Skeletal muscle satellite cell (primary cell): ENCODE results near the gene ECEL1. TPM values are rescaled to one million over a fixed set of nuclear protein-coding genes. Genes with fewer than 3 reads are reported as not detected.
"Not testable (repeated sequence)": the region's sequence is repeated elsewhere in the genome, so short reads cannot be mapped to it uniquely, and the experiment has no call there.

Experiments
- H3K27me3 ChIP-seq: 2 replicates; pipeline ENCODE4 v1.7.0; 2013; ENCODE audit warnings: low read length; ENCODE audit not compliant: control insufficient read depth, insufficient read depth
- H3K36me3 ChIP-seq: 2 replicates; pipeline ENCODE4 v1.7.0; 2013; ENCODE audit warnings: mild to moderate bottlenecking, control low read depth, low read length; ENCODE audit not compliant: insufficient read depth
- H3K4me1 ChIP-seq: 2 replicates; pipeline ENCODE4 v1.7.0; 2013; ENCODE audit warnings: low read length; ENCODE audit not compliant: control insufficient read depth, insufficient read depth
- H3K4me2 ChIP-seq: 2 replicates; pipeline ENCODE4 v1.7.0; 2013; ENCODE audit warnings: mild to moderate bottlenecking, low read length
- H3K4me3 ChIP-seq: 2 replicates; pipeline ENCODE4 v1.7.0; 2013; ENCODE audit warnings: low read length
- H3K9ac ChIP-seq: 2 replicates; pipeline ENCODE4 v1.7.0; 2013; ENCODE audit warnings: mild to moderate bottlenecking, low read depth, low read length, moderate library complexity
- H3K9me3 ChIP-seq: replicated peaks from 2 replicates; pipeline ENCODE4 v1.7.0; 2013; ENCODE audit warnings: mild to moderate bottlenecking, control low read depth, low read length
- total RNA-seq: library from RNA; depleted of rRNA; stranded (reverse); fragments of >200 nt; gene quantifications from 2 replicates; pipeline ENCODE4 v1.2.3, GENCODE V29; 2012; rRNA removed

The ECEL1 gene
- total RNA-seq = not detected in 2 replicates

GRCh38 chr2:232487385-232488096, at the start of gene ECEL1:
Gene ECEL1 (minus strand): TSS chr2:232487834. CDS start chr2:232486653, 1,181 bp downstream.
- Histone ChIP-seq H3K4me3 (no peak within 1 kb of the TSS), H3K36me3 (no peaks in the 10 kb centered on the region), H3K4me2 (peak within 1 kb of the TSS; percentile 25), H3K9ac (no peak within 1 kb of the TSS), H3K4me1 (no peaks in the 10 kb centered on the region), H3K9me3 (no peaks in the 10 kb centered on the region), H3K27me3 (peaks cover 69% of the 10 kb centered on the region)

- H3K4me1 ChIP-seq = peaks cover 10% of the 10 kb centered on the region
- no peaks in the 10 kb centered on the region for H3K36me3 ChIP-seq
- no peak overlapping the region for H3K4me2 ChIP-seq
- no peak overlapping the region for H3K9ac ChIP-seq
- no peak overlapping the region for H3K4me3 ChIP-seq
- peaks cover 6% of the 10 kb centered on the region for H3K27me3 ChIP-seq
- H3K9me3 ChIP-seq = peaks cover 5% of the 10 kb centered on the region
These were observed 49.4 kb upstream of the ECEL1 start for GRCh38 chr2:232537079-232537478.

GRCh38 chr2:232535761-232536530, 48.3 kb upstream of the ECEL1 start:
- H3K27me3 ChIP-seq = peaks cover 6% of the 10 kb centered on the region

GRCh38 chr2:232534940-232535651, 47.5 kb upstream of the ECEL1 start:
- Histone ChIP-seq H3K36me3 (no peaks in the 10 kb centered on the region), H3K9me3 (peaks cover 5% of the 10 kb centered on the region), H3K9ac (no peak overlapping the region), H3K27me3 (peaks cover 6% of the 10 kb centered on the region), H3K4me3 (no peak overlapping the region), H3K4me2 (no peak overlapping the region), H3K4me1 (peaks cover 10% of the 10 kb centered on the region)

More at GRCh38 chr2:232535761-232536530, 48.3 kb upstream of the ECEL1 start:
- Histone ChIP-seq H3K4me1 (peaks cover 10% of the 10 kb centered on the region), H3K9me3 (peaks cover 5% of the 10 kb centered on the region), H3K36me3 (no peaks in the 10 kb centered on the region), H3K4me3 (no peak overlapping the region), H3K4me2 (no peak overlapping the region), H3K9ac (no peak overlapping the region)

- Histone ChIP-seq H3K9me3 (peaks cover 5% of the 10 kb centered on the region), H3K4me1 (peaks cover 5% of the 10 kb centered on the region), H3K4me2 (no peak overlapping the region), H3K4me3 (no peak overlapping the region), H3K9ac (no peak overlapping the region), H3K36me3 (no peaks in the 10 kb centered on the region), H3K27me3 (peaks cover 3% of the 10 kb centered on the region)
These were observed 46.5 kb upstream of the ECEL1 start for GRCh38 chr2:232533944-232534710.

GRCh38 chr2:232532821-232533220, 45.2 kb upstream of the ECEL1 start:
- not testable (repeated sequence) for H3K36me3 ChIP-seq, H3K9me3 ChIP-seq, H3K27me3 ChIP-seq, H3K4me3 ChIP-seq, H3K4me2 ChIP-seq, H3K4me1 ChIP-seq, H3K9ac ChIP-seq

- Histone ChIP-seq H3K36me3 (no peaks in the 10 kb centered on the region), H3K27me3 (no peaks in the 10 kb centered on the region), H3K4me3 (no peak overlapping the region), H3K4me1 (peaks cover 10% of the 10 kb centered on the region), H3K9me3 (peaks cover 5% of the 10 kb centered on the region), H3K4me2 (no peak overlapping the region), H3K9ac (no peak overlapping the region)
These were observed 44.8 kb upstream of the ECEL1 start for GRCh38 chr2:232532419-232532818.

GRCh38 chr2:232530626-232531260, 43.1 kb upstream of the ECEL1 start:
- H3K9me3 ChIP-seq = no peaks in the 10 kb centered on the region
- H3K27me3 ChIP-seq = no peaks in the 10 kb centered on the region
- H3K36me3 ChIP-seq = no peaks in the 10 kb centered on the region
- H3K4me2 ChIP-seq = no peak overlapping the region
- no peak overlapping the region for H3K9ac ChIP-seq
- H3K4me3 ChIP-seq = no peak overlapping the region
- H3K4me1 ChIP-seq = peaks cover 10% of the 10 kb centered on the region

GRCh38 chr2:232529806-232530547, 42.3 kb upstream of the ECEL1 start:
- no peak overlapping the region for H3K9ac ChIP-seq
- H3K4me3 ChIP-seq = no peak overlapping the region
- no peaks in the 10 kb centered on the region for H3K9me3 ChIP-seq
- no peaks in the 10 kb centered on the region for H3K27me3 ChIP-seq
- H3K4me1 ChIP-seq = peaks cover 15% of the 10 kb centered on the region
- H3K4me2 ChIP-seq = no peak overlapping the region
- no peaks in the 10 kb centered on the region for H3K36me3 ChIP-seq

- Histone ChIP-seq H3K27me3 (peaks cover 6% of the 10 kb centered on the region), H3K9ac (no peak overlapping the region), H3K36me3 (no peaks in the 10 kb centered on the region), H3K4me2 (no peak overlapping the region), H3K4me1 (peaks cover 19% of the 10 kb centered on the region), H3K9me3 (no peaks in the 10 kb centered on the region), H3K4me3 (no peak overlapping the region)
These were observed 41.3 kb upstream of the ECEL1 start for GRCh38 chr2:232528746-232529460.
